ENCODE results near the gene OST4.
A peak's percentile ranks its signal among the peaks of the same experiment; 100 is the strongest.
"Not testable (repeated sequence)": the region's sequence is repeated elsewhere in the genome, so short reads cannot be mapped to it uniquely, and the experiment has no call there.

OST4 gene

GRCh38 chr2:27071277-27071989 is at the start of gene OST4:
OST4 (minus strand) TSS chr2:27071654.
- DNase-seq (ENCODE audit: low read depth in 2 of 2) = peak; percentile 79 to 86

GRCh38 chr2:27119330-27119670 is 47.8 kb upstream of the OST4 start:
- not testable (repeated sequence) for DNase-seq (ENCODE audit: low read depth in 2 of 2)

- no peak for DNase-seq (ENCODE audit: low read depth in 2 of 2)
Observed at GRCh38 chr2:27118525-27119329, 47.3 kb upstream of the OST4 start, which contains the start of gene CGREF1. CGREF1 (minus strand) TSS chr2:27119128; CDS start chr2:27104366, 14,762 bp downstream.

- no peak for DNase-seq (ENCODE audit: low read depth in 2 of 2)
Observed at GRCh38 chr2:27117995-27118524, 46.6 kb upstream of the OST4 start.

GRCh38 chr2:27115519-27115918 is 44.1 kb upstream of the OST4 start:
- no peak for DNase-seq (ENCODE audit: low read depth in 2 of 2)

GRCh38 chr2:27111392-27112078 is 40.1 kb upstream of the OST4 start:
- DNase-seq (ENCODE audit: low read depth in 2 of 2) = not testable (repeated sequence)

- not testable (repeated sequence) for DNase-seq (ENCODE audit: low read depth in 2 of 2)
Observed at GRCh38 chr2:27110603-27111352, 39.3 kb upstream of the OST4 start.

GRCh38 chr2:27109083-27109482 is 37.6 kb upstream of the OST4 start:
- DNase-seq (ENCODE audit: low read depth in 2 of 2) = no peak

GRCh38 chr2:27108221-27108620 is 36.8 kb upstream of the OST4 start:
- DNase-seq (ENCODE audit: low read depth in 2 of 2) = no peak

- no peak for DNase-seq (ENCODE audit: low read depth in 2 of 2)
Observed at GRCh38 chr2:27105981-27106380, 34.5 kb upstream of the OST4 start.

- no peak for DNase-seq (ENCODE audit: low read depth in 2 of 2)
Observed at GRCh38 chr2:27102329-27102728, 30.9 kb upstream of the OST4 start.

- DNase-seq (ENCODE audit: low read depth in 2 of 2) = no peak
Observed at GRCh38 chr2:27100036-27100435, 28.6 kb upstream of the OST4 start.

- DNase-seq (ENCODE audit: low read depth in 2 of 2) = no peak
Observed at GRCh38 chr2:27099334-27099955, 28.0 kb upstream of the OST4 start.

GRCh38 chr2:27097341-27097740 is 25.9 kb upstream of the OST4 start:
- DNase-seq (ENCODE audit: low read depth in 2 of 2) = no peak

- DNase-seq (ENCODE audit: low read depth in 2 of 2) = no peak
Observed at GRCh38 chr2:27096748-27097297, 25.4 kb upstream of the OST4 start.

- DNase-seq (ENCODE audit: low read depth in 2 of 2) = peak in 1 of 2 experiments; percentile 31
Observed at GRCh38 chr2:27095745-27096651, 24.5 kb upstream of the OST4 start.

- DNase-seq (ENCODE audit: low read depth in 2 of 2) = no peak
Observed at GRCh38 chr2:27095427-27095744, 23.9 kb upstream of the OST4 start.

GRCh38 chr2:27094353-27094984 is 23.0 kb upstream of the OST4 start:
- no peak for DNase-seq (ENCODE audit: low read depth in 2 of 2)

Measured in stimulated activated CD4-positive, alpha-beta T cell treated with anti-CD3 and anti-CD28 coated beads, Interleukin-12 subunit alpha, Interleukin-12 subunit beta, amount 100 ng/mL, for 24 hours (primary cell).